Measurements from ENCODE around the gene MYOCD.

DNA sequence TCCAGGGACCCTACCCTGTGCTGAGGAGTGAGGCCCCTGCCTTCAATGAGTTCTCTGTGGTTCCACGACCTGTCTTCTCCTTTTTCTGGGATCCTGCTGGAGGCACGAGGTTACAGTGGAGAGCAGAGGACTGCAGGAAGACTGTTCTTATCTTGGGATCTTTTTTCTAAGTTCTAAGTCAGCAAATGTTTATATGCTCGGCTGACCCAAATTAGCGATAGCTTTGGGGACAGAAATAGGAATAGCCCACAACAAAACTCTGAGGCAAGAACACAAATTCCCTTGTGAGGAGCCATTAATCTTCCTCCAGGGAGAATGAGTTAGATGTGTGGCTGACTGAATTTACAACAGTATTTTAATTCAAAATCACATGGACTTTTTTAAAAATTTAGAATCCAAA is 46.7 kb downstream of the MYOCD start:
- TF ChIP-seq, protein P1, sequence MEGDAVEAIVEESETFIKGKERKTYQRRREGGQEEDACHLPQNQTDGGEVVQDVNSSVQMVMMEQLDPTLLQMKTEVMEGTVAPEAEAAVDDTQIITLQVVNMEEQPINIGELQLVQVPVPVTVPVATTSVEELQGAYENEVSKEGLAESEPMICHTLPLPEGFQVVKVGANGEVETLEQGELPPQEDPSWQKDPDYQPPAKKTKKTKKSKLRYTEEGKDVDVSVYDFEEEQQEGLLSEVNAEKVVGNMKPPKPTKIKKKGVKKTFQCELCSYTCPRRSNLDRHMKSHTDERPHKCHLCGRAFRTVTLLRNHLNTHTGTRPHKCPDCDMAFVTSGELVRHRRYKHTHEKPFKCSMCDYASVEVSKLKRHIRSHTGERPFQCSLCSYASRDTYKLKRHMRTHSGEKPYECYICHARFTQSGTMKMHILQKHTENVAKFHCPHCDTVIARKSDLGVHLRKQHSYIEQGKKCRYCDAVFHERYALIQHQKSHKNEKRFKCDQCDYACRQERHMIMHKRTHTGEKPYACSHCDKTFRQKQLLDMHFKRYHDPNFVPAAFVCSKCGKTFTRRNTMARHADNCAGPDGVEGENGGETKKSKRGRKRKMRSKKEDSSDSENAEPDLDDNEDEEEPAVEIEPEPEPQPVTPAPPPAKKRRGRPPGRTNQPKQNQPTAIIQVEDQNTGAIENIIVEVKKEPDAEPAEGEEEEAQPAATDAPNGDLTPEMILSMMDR (IDR thresholded peaks at IDR 0.05): no peak
- no peak for TF ChIP-seq POLR2AphosphoS5 (IDR thresholded peaks at IDR 0.05)
